Lower leg skin (tissue), 4 donors: ENCODE results near the gene PYM1. TPM values are rescaled to one million over a fixed set of nuclear protein-coding genes. Genes with fewer than 3 reads are reported as not detected.

Experiments
- DNase-seq, 2 donors: peaks; one replicate each; pipeline ENCODE4 v3.0.0-alpha.2; 2019; ENCODE audit warnings: low spot score in 2 of 2
- H3K4me3 ChIP-seq: fragments of 200-600 bp; sonication (generic); 2 replicates; pipeline ENCODE4 v1.5.1; 2017; ENCODE audit warnings: mild to moderate bottlenecking, low read depth; ENCODE audit not compliant: poor library complexity, severe bottlenecking
- CTCF ChIP-seq, 3 donors: fragments of 450-650 bp; IDR thresholded peaks; one replicate each; pipeline ENCODE4 v1.5.1; 2016; ENCODE audit warnings: antibody characterized with exemption in 3 of 3, mild to moderate bottlenecking in 3 of 3, moderate library complexity in 2 of 3
- POLR2A ChIP-seq, 2 donors: fragments of 450-650 bp; IDR thresholded peaks; one replicate each; pipeline ENCODE4 v1.6.1; 2016 to 2017; ENCODE audit warnings: antibody characterized with exemption in 2 of 2, mild to moderate bottlenecking in 1 of 2, moderate library complexity in 1 of 2
- WGBS, 2 donors: methylation state at CpG; one replicate each; pipeline ENCODE4 v1.1.5; 2018; 5-methylcytosine and 5-hydroxymethylcytosine counted together
- intact Hi-C: fragments of 100-400 bp; cut with DNase I; formaldehyde crosslinking; loops from one replicate; pipeline ENCODE4 v1.15.0; 2023; ENCODE audit warnings: low total_unique reads
- total RNA-seq, 4 donors: library from RNA; depleted of rRNA; stranded (reverse); fragments of >200 nt; gene quantifications; one replicate each; pipeline ENCODE4 v1.1.0, GENCODE V29; 2016

Gene PYM1
- total RNA-seq: 10 to 100 TPM; 46.8 to 63.7 (median 49.1) TPM

- TF ChIP-seq CTCF (IDR thresholded peaks at IDR 0.05) (no peak), POLR2A (IDR thresholded peaks at IDR 0.05) (no peak)
- intact Hi-C loops: loop anchor here (10.0 kb wide), 1 partner anchor 93 kb away; no protein-coding TSS in a partner anchor
- 7 to 10% methylated on average over 29 to 35 of the region's 49 CpGs for WGBS, 2 donors
- H3K4me3 ChIP-seq: peak within 1 kb of the TSS; percentile 73
- DNase-seq: peak; percentile 91 to 97
These were observed at the start of gene PYM1 for GRCh38 chr12:55927588-55928502. Gene PYM1, minus strand, starts transcription at chr12:55927894. Its CDS starts 133 bp downstream, at chr12:55927761.

GRCh38 chr12:55974308-55974730 is 46.6 kb upstream of the PYM1 start:
- WGBS, 2 donors: 0 to 1% methylated on average over 15 of the region's 15 CpGs
- no peak for TF ChIP-seq CTCF (IDR thresholded peaks at IDR 0.05)
- no peak for TF ChIP-seq POLR2A (IDR thresholded peaks at IDR 0.05)
- intact Hi-C loops: no loop called here
- H3K4me3 ChIP-seq: peak overlapping the region; percentile 95
- DNase-seq: no peak

- 1% methylated on average over 39 of the region's 39 CpGs for WGBS, 2 donors
- H3K4me3 ChIP-seq: peak within 1 kb of the TSS; percentile 95
- peak; percentile 100 for DNase-seq
- TF ChIP-seq POLR2A (IDR thresholded peaks at IDR 0.05): peak in 1 of 2 donors; percentile 65
- no peak for TF ChIP-seq CTCF (IDR thresholded peaks at IDR 0.05)
- intact Hi-C loops: no loop called here
These were observed 46.1 kb upstream of the PYM1 start, which contains the start of gene RAB5B for GRCh38 chr12:55973599-55974307. Gene RAB5B, plus strand, starts transcription at chr12:55974078. Its CDS starts 12,883 bp downstream, at chr12:55986961.

- peak in 1 of 3 donors; percentile 40 for TF ChIP-seq CTCF (IDR thresholded peaks at IDR 0.05)
- TF ChIP-seq POLR2A (IDR thresholded peaks at IDR 0.05): no peak
- WGBS, 2 donors: 0 to 2% methylated on average over 18 of the region's 18 CpGs
- peak overlapping the region; percentile 1 for H3K4me3 ChIP-seq
- intact Hi-C loops: no loop called here
- DNase-seq: no peak
These were observed 45.4 kb upstream of the PYM1 start for GRCh38 chr12:55972911-55973598.

GRCh38 chr12:55972456-55972855 is 44.8 kb upstream of the PYM1 start:
- intact Hi-C loops: no loop called here
- 16 to 28% methylated on average over 1 of the region's 1 CpG for WGBS, 2 donors
- no peak overlapping the region for H3K4me3 ChIP-seq
- no peak for DNase-seq
- TF ChIP-seq POLR2A (IDR thresholded peaks at IDR 0.05): no peak
- no peak for TF ChIP-seq CTCF (IDR thresholded peaks at IDR 0.05)
